PC-9 (cell line): ENCODE measurements around the gene EGF. TPM values are rescaled to one million over a fixed set of nuclear protein-coding genes. Genes with fewer than 3 reads are reported as not detected.

Experiments used
- BruUV-seq: library from RNA; stranded (reverse); fragments of 400-500 nt; replicated peaks from 2 replicates; lab custom pipeline; 2021; lab: Mats Ljungman, UMichigan
- CTCF ChIA-PET: fragments of 300-600 bp; sonication (Branson Sonifier 250); formaldehyde crosslinking; loops from one replicate; lab custom pipeline; 2022; ENCODE audit warnings: antibody characterized with exemption; lab: Charles Lee
- POLR2A ChIA-PET: fragments of 300-600 bp; sonication (Branson Sonifier 250); formaldehyde crosslinking; loops from one replicate; lab custom pipeline; 2022; ENCODE audit warnings: antibody characterized with exemption; ENCODE audit not compliant: unreplicated experiment; lab: Charles Lee
- DNase-seq, 2 experiments: peaks; one replicate each; pipeline versions ENCODE4 v3.0.0 to v3.0.0-alpha.2; 2015 to 2022; ENCODE audit warnings: mixed read lengths in 1 of 2
- H2AFZ ChIP-seq: fragments of 200-600 bp; sonication (generic); 2 replicates; pipeline ENCODE4 v1.8.1; 2017; ENCODE audit warnings: antibody characterized with exemption
- H3F3A ChIP-seq: fragments of 200-600 bp; sonication (generic); 2 replicates; pipeline ENCODE4 v1.8.1; 2017; ENCODE audit warnings: antibody characterized with exemption, mild to moderate bottlenecking, low read depth; ENCODE audit not compliant: insufficient read depth
- H3K27ac ChIP-seq: fragments of 200-600 bp; sonication (generic); 2 replicates; pipeline ENCODE4 v1.6.1; 2016; ENCODE audit warnings: mixed run types
- H3K27me3 ChIP-seq: fragments of 200-600 bp; sonication (generic); 2 replicates; pipeline ENCODE4 v1.6.1; 2016; ENCODE audit warnings: low read depth, mixed run types; ENCODE audit not compliant: insufficient read depth
- H3K36me3 ChIP-seq: fragments of 200-600 bp; sonication (generic); 2 replicates; pipeline ENCODE4 v1.6.1; 2016; ENCODE audit warnings: low read depth, mixed run types
- H3K4me1 ChIP-seq: fragments of 200-600 bp; sonication (generic); replicated peaks from 2 replicates; pipeline ENCODE4 v1.6.1; 2016; ENCODE audit warnings: mixed run types; ENCODE audit not compliant: insufficient read depth
- H3K4me2 ChIP-seq: fragments of 200-600 bp; sonication (generic); 2 replicates; pipeline ENCODE4 v1.6.1; 2017; ENCODE audit warnings: mixed run types
- H3K4me3 ChIP-seq: fragments of 200-600 bp; sonication (generic); 2 replicates; pipeline ENCODE4 v1.6.1; 2016; ENCODE audit warnings: mixed run types
- H3K79me2 ChIP-seq: fragments of 200-600 bp; sonication (generic); 2 replicates; pipeline ENCODE4 v1.6.1; 2017; ENCODE audit warnings: low read depth, mixed run types
- H3K9me2 ChIP-seq: fragments of 200-600 bp; sonication (generic); 2 replicates; pipeline ENCODE4 v1.8.1; 2017; ENCODE audit warnings: mild to moderate bottlenecking; ENCODE audit not compliant: insufficient read depth
- H3K9me3 ChIP-seq: fragments of 200-600 bp; sonication (generic); 2 replicates; pipeline ENCODE4 v1.8.1; 2016; ENCODE audit warnings: low read depth; ENCODE audit not compliant: insufficient read depth
- H4K20me1 ChIP-seq: fragments of 200-600 bp; sonication (generic); 2 replicates; pipeline ENCODE4 v1.8.1; 2017; ENCODE audit not compliant: insufficient read depth
- CTCF ChIP-seq: fragments of 200-600 bp; sonication (generic); conservative IDR thresholded peaks from 2 replicates; pipeline ENCODE4 v1.6.1; 2017; ENCODE audit warnings: mixed run types, antibody characterized with exemption, mild to moderate bottlenecking, moderate library complexity
- EZH2 ChIP-seq: fragments of 200-600 bp; sonication (generic); IDR thresholded peaks from 2 replicates; pipeline ENCODE4 v1.8.0; 2017; ENCODE audit warnings: antibody characterized with exemption, low read depth
- intact Hi-C: fragments of 100-400 bp; cut with micrococcal nuclease; formaldehyde crosslinking; loops from one replicate; pipeline ENCODE4 v1.10.0; 2022; ENCODE audit not compliant: unreplicated experiment
- total RNA-seq: library from RNA; stranded (reverse); gene quantifications from 2 replicates; pipeline ENCODE4 v1.2.3, GENCODE V29; 2021

EGF gene
- total RNA-seq, 1 experiment from 2014 or later, result 20.4 TPM

- Histone ChIP-seq H3K27me3 (no peaks in the 10 kb centered on the region), H4K20me1 (no peaks in the 10 kb centered on the region), H2AFZ (no peak overlapping the region), H3K4me3 (no peak overlapping the region), H3K36me3 (no peaks in the 10 kb centered on the region), H3K9me3 (no peaks in the 10 kb centered on the region), H3F3A (no peaks in the 10 kb centered on the region), H3K27ac (no peak overlapping the region), H3K4me1 (no peaks in the 10 kb centered on the region), H3K9me2 (no peaks in the 10 kb centered on the region), H3K79me2 (no peaks in the 10 kb centered on the region), H3K4me2 (no peak overlapping the region)
- POLR2A ChIA-PET, result no interaction called here
- TF ChIP-seq CTCF, result no peak
- TF ChIP-seq EZH2, result no peak
- DNase-seq, result no peak
- intact Hi-C loops, result no loop called here
- BruUV-seq, result no TSS peak
- CTCF ChIA-PET, result no interaction called here
Measured at GRCh38 chr4:109902559-109903251, 10.0 kb upstream of the EGF start.

- no peak for TF ChIP-seq CTCF
- no peak for TF ChIP-seq EZH2
- intact Hi-C loops, result no loop called here
Measured at GRCh38 chr4:109908731-109909130, 4.0 kb upstream of the EGF start.

GRCh38 chr4:109910256-109910655, 2.4 kb upstream of the EGF start:
- ChIA-PET CTCF (no interaction called here), POLR2A (no interaction called here)
- Histone ChIP-seq H3K27ac (no peak overlapping the region), H3K9me2 (no peaks in the 10 kb centered on the region), H3K79me2 (no peaks in the 10 kb centered on the region), H3K4me3 (no peak overlapping the region), H3K27me3 (no peaks in the 10 kb centered on the region), H4K20me1 (no peaks in the 10 kb centered on the region), H3K4me2 (no peak overlapping the region), H3K9me3 (no peaks in the 10 kb centered on the region), H3K36me3 (no peaks in the 10 kb centered on the region), H3K4me1 (peaks cover 9% of the 10 kb centered on the region; the same call in 1 of the 2 replicates), H3F3A (no peaks in the 10 kb centered on the region), H2AFZ (no peak overlapping the region)
- intact Hi-C loops, result loop anchor here (5.0 to 10.0 kb wide), 3 partner anchors 57 to 478 kb away; partner anchors contain the start of genes CASP6 and SEC24B
- TF ChIP-seq EZH2, result no peak
- TF ChIP-seq CTCF, result no peak
- DNase-seq, result no peak
- BruUV-seq, result no TSS peak

More at GRCh38 chr4:109908731-109909130, 4.0 kb upstream of the EGF start:
- Histone ChIP-seq H2AFZ (no peak overlapping the region), H3K27me3 (no peaks in the 10 kb centered on the region), H3K4me1 (peaks cover 9% of the 10 kb centered on the region; the same call in 1 of the 2 replicates), H3K27ac (no peak overlapping the region), H3K9me3 (no peaks in the 10 kb centered on the region), H3K4me2 (no peak overlapping the region), H3K9me2 (no peaks in the 10 kb centered on the region), H3K36me3 (no peaks in the 10 kb centered on the region), H3K79me2 (no peaks in the 10 kb centered on the region), H3K4me3 (no peak overlapping the region), H4K20me1 (no peaks in the 10 kb centered on the region), H3F3A (no peaks in the 10 kb centered on the region)
- no TSS peak for BruUV-seq
- ChIA-PET CTCF (no interaction called here), POLR2A (no interaction called here)
- no peak for DNase-seq
